ENCODE measurements around the gene COPG1. TPM values are rescaled to one million over a fixed set of nuclear protein-coding genes. Genes with fewer than 3 reads are reported as not detected.

COPG1 gene
- total and polyA plus RNA-seq, 2 of the 13 experiments (the other 11 are each of a cell fraction or from before 2014, with no cell fraction given) = 98.6 to 166 TPM

DNA sequence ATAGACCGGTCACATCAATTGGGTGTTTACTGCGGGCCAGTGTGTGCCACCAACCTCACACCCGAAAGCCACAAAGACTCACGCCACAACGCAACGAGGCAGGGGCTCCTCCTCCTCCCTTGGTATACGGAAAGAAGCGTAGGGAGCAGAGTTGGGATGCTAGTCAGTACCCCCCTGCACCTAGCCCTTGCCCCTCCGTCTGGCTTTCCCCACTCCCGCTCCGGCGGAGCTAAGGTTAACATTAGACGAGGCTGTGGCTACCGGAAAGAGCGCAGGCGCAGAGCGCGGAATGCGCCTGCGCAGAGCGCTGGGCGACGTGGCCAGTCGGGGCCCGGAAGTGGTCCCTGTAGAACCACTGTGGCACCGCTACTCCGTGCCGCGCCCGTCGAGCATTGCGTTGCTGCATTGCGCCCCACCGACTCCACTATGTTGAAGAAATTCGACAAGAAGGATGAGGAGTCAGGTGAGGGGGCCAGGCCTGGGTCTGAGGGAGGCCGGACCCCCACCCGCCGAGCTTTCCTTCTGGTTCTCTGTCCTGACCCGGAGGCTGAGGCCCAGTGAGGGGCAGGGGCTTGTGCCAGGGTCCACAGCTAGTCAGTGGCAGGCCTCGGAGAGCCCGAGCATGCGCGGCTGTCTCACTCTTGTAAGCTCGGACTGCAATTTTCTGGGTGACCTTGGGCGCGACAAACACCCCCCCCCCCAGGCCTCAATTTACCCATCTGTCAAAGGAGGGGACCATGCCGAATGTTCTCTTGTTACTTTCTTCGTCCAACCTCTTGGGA lies at the start of gene COPG1 (continued):
- TF ChIP-seq HNF1B (CRISPR knock-in tag; IDR thresholded peaks at IDR 0.05) (no peak; the same call in 1 of the 2 replicates), ATAD3A (CRISPR knock-in tag; IDR thresholded peaks at IDR 0.05) (no peak), GMEB1 (CRISPR knock-in tag; IDR thresholded peaks at IDR 0.05; ENCODE audit: borderline replicate concordance) (peak; percentile 84; the same call in 1 of the 2 replicates), ZMAT5 (CRISPR knock-in tag; IDR thresholded peaks at IDR 0.05; ENCODE audit: borderline replicate concordance, low read depth) (no peak), TFAP4 (IDR thresholded peaks at IDR 0.05; ENCODE audit: borderline replicate concordance, low read depth) (no peak), MZF1 (CRISPR knock-in tag; IDR thresholded peaks at IDR 0.05; ENCODE audit: borderline replicate concordance) (no peak), ZSCAN12 (CRISPR knock-in tag; IDR thresholded peaks at IDR 0.05) (no peak), ZFP1 (CRISPR knock-in tag; IDR thresholded peaks at IDR 0.05) (no peak), MTF2 (CRISPR knock-in tag; IDR thresholded peaks at IDR 0.05; ENCODE audit: borderline replicate concordance) (peak; percentile 31; the same call in 1 of the 2 replicates), ZNF878 (CRISPR knock-in tag; IDR thresholded peaks at IDR 0.05) (no peak), ZZZ3 (CRISPR knock-in tag; IDR thresholded peaks at IDR 0.05; ENCODE audit: borderline replicate concordance) (0 out of 2 replicates have a peak, but pooled peaks have one; percentile 60), ZNF260 (CRISPR knock-in tag; IDR thresholded peaks at IDR 0.05; ENCODE audit: borderline replicate concordance, low read depth) (no peak), ZBTB8A (CRISPR knock-in tag; IDR thresholded peaks at IDR 0.05; ENCODE audit: borderline replicate concordance, low read depth) (no peak), ESRRA (CRISPR knock-in tag; IDR thresholded peaks at IDR 0.05; ENCODE audit: low read depth) (no peak), MAZ (IDR thresholded peaks at IDR 0.05; ENCODE audit: borderline replicate concordance, low read depth, low read length) (no peak), MAZ (CRISPR knock-in tag; IDR thresholded peaks at IDR 0.05; ENCODE audit: low read depth) (peak; percentile 23; the same call in 1 of the 2 replicates), ZSCAN20 (CRISPR knock-in tag; IDR thresholded peaks at IDR 0.05; ENCODE audit: borderline replicate concordance) (peak; percentile 81; the same call in 1 of the 2 replicates), REPIN1 (CRISPR knock-in tag; IDR thresholded peaks at IDR 0.05; ENCODE audit: borderline replicate concordance, low read depth) (peak; percentile 43; the same call in 1 of the 2 replicates), NCOA2 (CRISPR knock-in tag; IDR thresholded peaks at IDR 0.05) (no peak; the same call in 1 of the 2 replicates), ZNF24 (IDR thresholded peaks at IDR 0.05) (no peak), DZIP1 (CRISPR knock-in tag; IDR thresholded peaks at IDR 0.05) (no peak)
